GM12878 (cell line): ENCODE measurements around the gene SSH2. TPM values are rescaled to one million over a fixed set of nuclear protein-coding genes. Genes with fewer than 3 reads are reported as not detected.

ENCODE experiments used
- ATAC-seq: fragments of 200-7000 bp; cut with Tn5 transposase; 3 replicates; pipeline ENCODE4 v1.9.1; 2020; ENCODE audit warnings: mild to moderate bottlenecking, moderate library complexity
- BruUV-seq: library from RNA; stranded (reverse); fragments of 400-500 nt; replicated peaks from 2 replicates; lab custom pipeline; 2021; lab: Mats Ljungman, UMichigan
- CTCF ChIA-PET: fragments of 300-600 bp; sonication (Branson Sonifier 250); formaldehyde crosslinking; extraction: SDS; loops from one replicate; lab custom pipeline; 2021; ENCODE audit warnings: inconsistent platforms; lab: Yijun Ruan, JAX
- POLR2A ChIA-PET: fragments of 350-600 bp; formaldehyde crosslinking; extraction: SDS; loops from one replicate; lab custom pipeline; 2021; ENCODE audit warnings: inconsistent platforms; lab: Charles Lee
- RAD21 ChIA-PET: fragments of 300-600 bp; sonication (Branson Sonifier 250); formaldehyde crosslinking; loops from one replicate; lab custom pipeline; 2023; ENCODE audit warnings: antibody characterized with exemption; ENCODE audit not compliant: unreplicated experiment; lab: Charles Lee
- SMC1A ChIA-PET: fragments of 300-600 bp; sonication (Branson Sonifier 250); formaldehyde crosslinking; loops from one replicate; lab custom pipeline; 2023; ENCODE audit not compliant: unreplicated experiment, uncharacterized antibody; lab: Charles Lee
- DNase-seq: peaks from one replicate; pipeline ENCODE4 v3.0.0-alpha.2; 2011; ENCODE audit warnings: low read depth, low spot score
- FAIRE-seq: peaks from 3 replicates; lab custom pipeline; 2011; peaks lifted over from hg19 to GRCh38; lab: Jason Lieb, UNC
- H2AFZ ChIP-seq: 2 replicates; pipeline ENCODE4 v1.6.0; 2011; ENCODE audit warnings: low read depth, low read length, control low read depth; ENCODE audit not compliant: control insufficient read depth
- H3K27ac ChIP-seq: 2 replicates; pipeline ENCODE4 v1.5.1; 2011; ENCODE audit warnings: control low read depth; ENCODE audit not compliant: control insufficient read depth, insufficient read depth
- H3K27me3 ChIP-seq, 2 experiments: replicated peaks in 1 of 2; 2 replicates each; pipeline versions ENCODE4 v1.6.0 to v1.6.1; 2011; ENCODE audit warnings: low read length in 1 of 2; ENCODE audit not compliant: control insufficient read depth in 2 of 2, insufficient read depth in 2 of 2
- H3K36me3 ChIP-seq, 2 experiments: 2 replicates each; pipeline ENCODE4 v1.5.1; 2011; ENCODE audit warnings: low read length in 1 of 2; ENCODE audit not compliant: control insufficient read depth in 2 of 2, insufficient read depth in 2 of 2
- H3K4me1 ChIP-seq: 2 replicates; pipeline ENCODE4 v1.6.1; 2011; ENCODE audit warnings: mild to moderate bottlenecking, low read length, moderate library complexity, mixed read lengths; ENCODE audit not compliant: control insufficient read depth, insufficient read depth
- H3K4me2 ChIP-seq: 2 replicates; pipeline ENCODE4 v1.6.0; 2011; ENCODE audit warnings: control low read depth; ENCODE audit not compliant: control insufficient read depth, insufficient read depth
- H3K4me3 ChIP-seq: fragments of 200-600 bp; sonication (generic); 2 replicates; pipeline ENCODE4 v1.5.1; 2016
- H3K79me2 ChIP-seq: 2 replicates; pipeline ENCODE4 v1.6.0; 2011; ENCODE audit warnings: low read length; ENCODE audit not compliant: control insufficient read depth, insufficient read depth
- H3K9ac ChIP-seq: 2 replicates; pipeline ENCODE4 v1.8.0; 2011; ENCODE audit warnings: low read length, control low read depth, mixed read lengths; ENCODE audit not compliant: control insufficient read depth, insufficient read depth
- H3K9me3 ChIP-seq: replicated peaks from 3 replicates; pipeline ENCODE4 v1.5.1; 2011; ENCODE audit warnings: mild to moderate bottlenecking, low read length; ENCODE audit not compliant: control insufficient read depth, insufficient read depth
- H4K20me1 ChIP-seq: 2 replicates; pipeline ENCODE4 v1.6.0; 2011; ENCODE audit not compliant: control insufficient read depth, insufficient read depth
- BHLHE40 ChIP-seq, 2 experiments: fragments of 450-650 bp in 1 of 2; IDR thresholded peaks; 2 replicates each; pipeline ENCODE4 v1.6.1; 2011 to 2017; ENCODE audit warnings: low read depth in 2 of 2, borderline replicate concordance in 1 of 2, improper control_type of control experiment in 1 of 2, low read length in 1 of 2, mild to moderate bottlenecking in 1 of 2
- CHD1 ChIP-seq: IDR thresholded peaks from 2 replicates; pipeline ENCODE4 v1.6.1; 2012; ENCODE audit warnings: low read depth, low read length, improper control_type of control experiment
- GATAD2B ChIP-seq: fragments of 450-650 bp; conservative IDR thresholded peaks from 2 replicates; pipeline ENCODE4 v1.6.1; 2017; ENCODE audit warnings: low read depth, mild to moderate bottlenecking, moderate library complexity
- NFIC ChIP-seq: IDR thresholded peaks from 2 replicates; pipeline ENCODE4 v1.6.1; 2012; ENCODE audit warnings: low read depth, mild to moderate bottlenecking, inconsistent platforms, low read length, moderate library complexity
- NRF1 ChIP-seq: conservative IDR thresholded peaks from 2 replicates; pipeline ENCODE4 v1.6.1; 2011; ENCODE audit warnings: mild to moderate bottlenecking, low read depth, low read length, improper control_type of control experiment
- POLR2A ChIP-seq: IDR thresholded peaks from 2 replicates; pipeline ENCODE4 v1.6.1; 2011; ENCODE audit warnings: low read depth, mild to moderate bottlenecking, low read length
- POU2F2 ChIP-seq: IDR thresholded peaks from 3 replicates; pipeline ENCODE4 v1.6.1; 2011; ENCODE audit warnings: low read depth, mild to moderate bottlenecking, low read length, borderline replicate concordance
- RFX5 ChIP-seq: IDR thresholded peaks from 2 replicates; pipeline ENCODE4 v1.6.1; 2011; ENCODE audit warnings: low read depth, low read length, improper control_type of control experiment
- SMARCA5 ChIP-seq: fragments of 450-650 bp; IDR thresholded peaks from 2 replicates; pipeline ENCODE4 v1.6.1; 2017; ENCODE audit warnings: mild to moderate bottlenecking
- SMC3 ChIP-seq: IDR thresholded peaks from 2 replicates; pipeline ENCODE4 v1.6.1; 2011; ENCODE audit warnings: low read length, improper control_type of control experiment, borderline replicate concordance
- YY1 ChIP-seq: IDR thresholded peaks from 2 replicates; pipeline ENCODE4 v1.6.1; 2011; ENCODE audit warnings: low read depth, mild to moderate bottlenecking, low read length
- ZZZ3 ChIP-seq: IDR thresholded peaks from 2 replicates; pipeline ENCODE4 v1.6.1; 2011; ENCODE audit warnings: low read depth; ENCODE audit not compliant: control insufficient read depth, insufficient read length
- WGBS: methylation state at CpG from one replicate; pipeline ENCODE4 v1.1.6; 2016; ENCODE audit warnings: low lambda C conversion rate; ENCODE audit not compliant: insufficient replicate concordance, insufficient coverage; ENCODE audit errors: missing lambda C conversion rate; 5-methylcytosine and 5-hydroxymethylcytosine counted together
- in situ Hi-C: fragments of 300-500 bp; cut with MboI; formaldehyde crosslinking; loops from 9 replicates; pipeline ENCODE4 v1.14.3; 2018; ENCODE audit warnings: mixed read lengths
- intact Hi-C: fragments of 100-400 bp; cut with micrococcal nuclease; formaldehyde crosslinking; loops from one replicate; pipeline ENCODE4 v1.14.2; 2022; ENCODE audit not compliant: unreplicated experiment
- polyA plus RNA-seq, 11 experiments: library from polyadenylated mRNA; depleted of rRNA in 4 of 11; unstranded in 6 of 11; stranded (reverse) in 5 of 11; fragments of >200 nt; fragmentation: Nextera tagmentation in 4 of 11; fragmentation: Illumina TruSeq in 1 of 11; extraction: Ambion mirVana in 4 of 11; extraction: Trizol in 1 of 11; gene quantifications; 1 replicate in 1 of 11; 2 replicates in 10 of 11; pipeline versions ENCODE4 v1.2.1 to v1.2.3, GENCODE V29; 2011 to 2016; ENCODE audit warnings: inconsistent platforms in 2 of 11, missing spikeins in 2 of 11, low read depth in 1 of 11
- total RNA-seq, 4 experiments: library from RNA; depleted of rRNA in 3 of 4; stranded (reverse); fragments of >200 nt in 3 of 4; fragmentation: Illumina TruSeq in 1 of 4; extraction: Trizol in 1 of 4; gene quantifications; 2 replicates each; pipeline versions ENCODE4 v1.2.1 to v1.2.3, GENCODE V29; 2013 to 2021
- TF ChIP-seq, protein P1 (sequence below): fragments of 450-650 bp; IDR thresholded peaks from 2 replicates; pipeline ENCODE4 v1.6.1; 2016; ENCODE audit warnings: mild to moderate bottlenecking
- TF ChIP-seq, protein P2 (sequence below): fragments of 150-350 bp; IDR thresholded peaks from 2 replicates; pipeline ENCODE4 v1.6.1; 2016; ENCODE audit warnings: low read depth, low read length
- TF ChIP-seq, protein P3 (sequence below), 3 experiments: IDR thresholded peaks in 2 of 3; conservative IDR thresholded peaks in 1 of 3; 2 replicates each; pipeline ENCODE4 v1.5.1; 2011; ENCODE audit warnings: low read depth in 3 of 3, low read length in 3 of 3, mild to moderate bottlenecking in 3 of 3, control low read depth in 2 of 3, moderate library complexity in 2 of 3, inconsistent platforms in 1 of 3, mixed read lengths in 1 of 3; ENCODE audit not compliant: control insufficient read depth in 2 of 3, insufficient read depth in 1 of 3; ENCODE audit errors: extremely low read depth in 1 of 3
- TF ChIP-seq, protein P4 (sequence below): IDR thresholded peaks from 2 replicates; pipeline ENCODE4 v1.6.1; 2012; ENCODE audit warnings: low read depth, low read length, improper control_type of control experiment

SSH2 gene
- total and polyA plus RNA-seq, 10 of the 15 experiments (the other 5 are each of a cell fraction or from before 2014, with no cell fraction given): 9.3 to 65.9 (median 34.0) TPM

GRCh38 chr17:29617125-29617480 lies 312.9 kb downstream of the SSH2 start:
- Histone ChIP-seq H3K4me1 (peaks cover 38% of the 10 kb centered on the region), H3K4me2 (peak overlapping the region; percentile 98), H3K4me3 (peak overlapping the region; percentile 67; the same call in 1 of the 2 replicates), H3K27ac (no peak overlapping the region; the same call in 1 of the 2 replicates), H3K79me2 (no peaks in the 10 kb centered on the region), H3K36me3 (no peaks in the 10 kb centered on the region), H3K27me3 (peaks cover 4 to 6% of the 10 kb centered on the region in 2 experiments; a peak in 3 of 4 replicates), H3K9ac (peak overlapping the region; percentile 73; the same call in 1 of the 2 replicates), H2AFZ (peak overlapping the region; percentile 85), H4K20me1 (no peaks in the 10 kb centered on the region; the same call in 1 of the 2 replicates), H3K9me3 (no peaks in the 10 kb centered on the region; the same call in 2 of the 3 replicates)
- no TSS peak for BruUV-seq
- in situ Hi-C loops (no loop called here), intact Hi-C loops (loop anchor here (10.0 kb wide), 2 partner anchors 82 to 318 kb away; partner anchors contain the start of gene SSH2)
- ChIA-PET SMC1A (interaction anchor here (0.7 to 3.7 kb wide), 25 partner anchors 22 to 760 kb away, joined by 3 to 22 read pairs (median 4); partner anchors contain the start of genes ANKRD13B, SSH2 and TP53I13), CTCF (interaction anchor here (0.6 to 7.1 kb wide), 79 partner anchors 10 to 1604 kb away, joined by 3 to 114 read pairs (median 5); partner anchors contain the start of genes ABHD15, ANKRD13B, NUFIP2 and SSH2), POLR2A (interaction anchor here (0.6 to 1.9 kb wide), 7 partner anchors 26 to 314 kb away, joined by 3 to 10 read pairs (median 4); partner anchors contain the start of genes GIT1 and SSH2), RAD21 (interaction anchor here (0.5 to 4.1 kb wide), 26 partner anchors 10 to 476 kb away, joined by 3 to 65 read pairs (median 6); partner anchors contain the start of genes ABHD15, ANKRD13B and SSH2)
- DNase-seq (no peak), FAIRE-seq (peak; percentile 75), ATAC-seq (peak; percentile 82)
- under 1% methylated on average over 16 of the region's 16 CpGs for WGBS
- TF ChIP-seq GATAD2B: peak; percentile 24
- TF ChIP-seq CHD1: no peak
- no peak for TF ChIP-seq ZZZ3
- TF ChIP-seq POU2F2: peak; percentile 40; the same call in 1 of the 3 replicates
- TF ChIP-seq BHLHE40 (IDR thresholded peaks at IDR 0.05; ENCODE audit: borderline replicate concordance in 1 of 2, low read depth in 2 of 2, low read length in 1 of 2): peak; percentile 64 to 89
- TF ChIP-seq RFX5: no peak
- TF ChIP-seq, protein P1, sequence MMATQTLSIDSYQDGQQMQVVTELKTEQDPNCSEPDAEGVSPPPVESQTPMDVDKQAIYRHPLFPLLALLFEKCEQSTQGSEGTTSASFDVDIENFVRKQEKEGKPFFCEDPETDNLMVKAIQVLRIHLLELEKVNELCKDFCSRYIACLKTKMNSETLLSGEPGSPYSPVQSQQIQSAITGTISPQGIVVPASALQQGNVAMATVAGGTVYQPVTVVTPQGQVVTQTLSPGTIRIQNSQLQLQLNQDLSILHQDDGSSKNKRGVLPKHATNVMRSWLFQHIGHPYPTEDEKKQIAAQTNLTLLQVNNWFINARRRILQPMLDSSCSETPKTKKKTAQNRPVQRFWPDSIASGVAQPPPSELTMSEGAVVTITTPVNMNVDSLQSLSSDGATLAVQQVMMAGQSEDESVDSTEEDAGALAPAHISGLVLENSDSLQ: 0 out of 2 replicates have a peak, but pooled peaks have one; percentile 14
- TF ChIP-seq POLR2A: peak; percentile 70
- peak; percentile 68; the same call in 1 of the 2 replicates for TF ChIP-seq SMARCA5
- peak; percentile 59; the same call in 1 of the 2 replicates for TF ChIP-seq YY1
- peak; percentile 54 for TF ChIP-seq NRF1
- TF ChIP-seq, protein P2, sequence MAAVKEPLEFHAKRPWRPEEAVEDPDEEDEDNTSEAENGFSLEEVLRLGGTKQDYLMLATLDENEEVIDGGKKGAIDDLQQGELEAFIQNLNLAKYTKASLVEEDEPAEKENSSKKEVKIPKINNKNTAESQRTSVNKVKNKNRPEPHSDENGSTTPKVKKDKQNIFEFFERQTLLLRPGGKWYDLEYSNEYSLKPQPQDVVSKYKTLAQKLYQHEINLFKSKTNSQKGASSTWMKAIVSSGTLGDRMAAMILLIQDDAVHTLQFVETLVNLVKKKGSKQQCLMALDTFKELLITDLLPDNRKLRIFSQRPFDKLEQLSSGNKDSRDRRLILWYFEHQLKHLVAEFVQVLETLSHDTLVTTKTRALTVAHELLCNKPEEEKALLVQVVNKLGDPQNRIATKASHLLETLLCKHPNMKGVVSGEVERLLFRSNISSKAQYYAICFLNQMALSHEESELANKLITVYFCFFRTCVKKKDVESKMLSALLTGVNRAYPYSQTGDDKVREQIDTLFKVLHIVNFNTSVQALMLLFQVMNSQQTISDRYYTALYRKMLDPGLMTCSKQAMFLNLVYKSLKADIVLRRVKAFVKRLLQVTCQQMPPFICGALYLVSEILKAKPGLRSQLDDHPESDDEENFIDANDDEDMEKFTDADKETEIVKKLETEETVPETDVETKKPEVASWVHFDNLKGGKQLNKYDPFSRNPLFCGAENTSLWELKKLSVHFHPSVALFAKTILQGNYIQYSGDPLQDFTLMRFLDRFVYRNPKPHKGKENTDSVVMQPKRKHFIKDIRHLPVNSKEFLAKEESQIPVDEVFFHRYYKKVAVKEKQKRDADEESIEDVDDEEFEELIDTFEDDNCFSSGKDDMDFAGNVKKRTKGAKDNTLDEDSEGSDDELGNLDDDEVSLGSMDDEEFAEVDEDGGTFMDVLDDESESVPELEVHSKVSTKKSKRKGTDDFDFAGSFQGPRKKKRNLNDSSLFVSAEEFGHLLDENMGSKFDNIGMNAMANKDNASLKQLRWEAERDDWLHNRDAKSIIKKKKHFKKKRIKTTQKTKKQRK: no peak
- TF ChIP-seq NFIC: no peak
- TF ChIP-seq SMC3: peak; percentile 31; the same call in 1 of the 2 replicates
- TF ChIP-seq, protein P3, sequence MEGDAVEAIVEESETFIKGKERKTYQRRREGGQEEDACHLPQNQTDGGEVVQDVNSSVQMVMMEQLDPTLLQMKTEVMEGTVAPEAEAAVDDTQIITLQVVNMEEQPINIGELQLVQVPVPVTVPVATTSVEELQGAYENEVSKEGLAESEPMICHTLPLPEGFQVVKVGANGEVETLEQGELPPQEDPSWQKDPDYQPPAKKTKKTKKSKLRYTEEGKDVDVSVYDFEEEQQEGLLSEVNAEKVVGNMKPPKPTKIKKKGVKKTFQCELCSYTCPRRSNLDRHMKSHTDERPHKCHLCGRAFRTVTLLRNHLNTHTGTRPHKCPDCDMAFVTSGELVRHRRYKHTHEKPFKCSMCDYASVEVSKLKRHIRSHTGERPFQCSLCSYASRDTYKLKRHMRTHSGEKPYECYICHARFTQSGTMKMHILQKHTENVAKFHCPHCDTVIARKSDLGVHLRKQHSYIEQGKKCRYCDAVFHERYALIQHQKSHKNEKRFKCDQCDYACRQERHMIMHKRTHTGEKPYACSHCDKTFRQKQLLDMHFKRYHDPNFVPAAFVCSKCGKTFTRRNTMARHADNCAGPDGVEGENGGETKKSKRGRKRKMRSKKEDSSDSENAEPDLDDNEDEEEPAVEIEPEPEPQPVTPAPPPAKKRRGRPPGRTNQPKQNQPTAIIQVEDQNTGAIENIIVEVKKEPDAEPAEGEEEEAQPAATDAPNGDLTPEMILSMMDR (IDR thresholded peaks at IDR 0.05 in 2 of 3, conservative IDR thresholded peaks at IDR 0.05 in 1 of 3; ENCODE audit: control insufficient read depth in 2 of 3, extremely low read depth in 1 of 3, insufficient read depth in 1 of 3, low read depth in 3 of 3, low read length in 3 of 3): peak; percentile 76 to 94 (median 93)
- TF ChIP-seq, protein P4, sequence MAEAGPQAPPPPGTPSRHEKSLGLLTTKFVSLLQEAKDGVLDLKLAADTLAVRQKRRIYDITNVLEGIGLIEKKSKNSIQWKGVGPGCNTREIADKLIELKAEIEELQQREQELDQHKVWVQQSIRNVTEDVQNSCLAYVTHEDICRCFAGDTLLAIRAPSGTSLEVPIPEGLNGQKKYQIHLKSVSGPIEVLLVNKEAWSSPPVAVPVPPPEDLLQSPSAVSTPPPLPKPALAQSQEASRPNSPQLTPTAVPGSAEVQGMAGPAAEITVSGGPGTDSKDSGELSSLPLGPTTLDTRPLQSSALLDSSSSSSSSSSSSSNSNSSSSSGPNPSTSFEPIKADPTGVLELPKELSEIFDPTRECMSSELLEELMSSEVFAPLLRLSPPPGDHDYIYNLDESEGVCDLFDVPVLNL: no peak
